Peyer's patch (tissue), 4 donors: ENCODE results near the gene STARD3NL.

ENCODE experiments used
- POLR2A ChIP-seq, 2 donors: fragments of 450-650 bp; IDR thresholded peaks; one replicate each; pipeline ENCODE4 v1.5.1; 2017; ENCODE audit warnings: antibody characterized with exemption in 2 of 2, mild to moderate bottlenecking in 2 of 2, moderate library complexity in 2 of 2
- TF ChIP-seq, protein P1 (sequence below), 6 experiments: fragments of 450-650 bp in 4 of 6; fragments of 200-600 bp in 2 of 6; sonication (generic) in 1 of 6; IDR thresholded peaks; one replicate each; pipeline ENCODE4 v1.5.1; 2017 to 2019; ENCODE audit warnings: antibody characterized with exemption in 6 of 6, mild to moderate bottlenecking in 3 of 6, moderate library complexity in 1 of 6

DNA sequence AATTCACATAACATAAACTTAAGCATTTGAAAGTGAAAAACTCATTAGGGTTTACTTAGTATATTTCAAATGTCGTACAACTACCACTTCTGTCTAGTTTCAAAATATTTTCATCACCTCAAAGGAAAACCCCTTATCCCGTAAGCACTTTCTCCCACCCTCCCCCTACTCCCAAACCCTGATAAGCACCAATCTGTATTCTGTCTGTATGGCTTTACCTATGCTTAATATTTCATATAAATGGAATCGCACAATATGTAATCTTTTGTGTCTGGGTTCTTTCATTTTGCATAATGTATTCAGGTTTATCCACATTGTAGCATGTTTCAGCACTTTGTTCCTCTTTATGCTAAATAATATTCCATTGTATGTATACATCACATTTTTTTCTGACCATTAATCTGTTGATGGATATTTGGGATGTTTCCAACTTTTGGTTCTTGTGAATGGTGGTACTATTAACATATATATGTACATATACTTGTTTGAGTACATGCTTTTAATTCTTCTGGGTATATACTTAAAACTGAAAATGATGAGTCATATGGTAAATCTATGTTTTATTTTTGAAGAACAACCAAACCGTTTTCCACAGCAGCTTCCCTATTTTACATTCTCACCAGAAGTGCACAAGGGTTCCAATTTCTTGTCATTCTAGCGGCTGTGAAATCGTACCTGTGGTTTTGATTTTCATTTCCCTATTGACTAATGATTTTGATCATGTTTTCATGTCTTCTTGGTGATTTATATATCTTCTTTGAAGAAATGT is 6.2 kb upstream of the STARD3NL start:
- TF ChIP-seq, protein P1, sequence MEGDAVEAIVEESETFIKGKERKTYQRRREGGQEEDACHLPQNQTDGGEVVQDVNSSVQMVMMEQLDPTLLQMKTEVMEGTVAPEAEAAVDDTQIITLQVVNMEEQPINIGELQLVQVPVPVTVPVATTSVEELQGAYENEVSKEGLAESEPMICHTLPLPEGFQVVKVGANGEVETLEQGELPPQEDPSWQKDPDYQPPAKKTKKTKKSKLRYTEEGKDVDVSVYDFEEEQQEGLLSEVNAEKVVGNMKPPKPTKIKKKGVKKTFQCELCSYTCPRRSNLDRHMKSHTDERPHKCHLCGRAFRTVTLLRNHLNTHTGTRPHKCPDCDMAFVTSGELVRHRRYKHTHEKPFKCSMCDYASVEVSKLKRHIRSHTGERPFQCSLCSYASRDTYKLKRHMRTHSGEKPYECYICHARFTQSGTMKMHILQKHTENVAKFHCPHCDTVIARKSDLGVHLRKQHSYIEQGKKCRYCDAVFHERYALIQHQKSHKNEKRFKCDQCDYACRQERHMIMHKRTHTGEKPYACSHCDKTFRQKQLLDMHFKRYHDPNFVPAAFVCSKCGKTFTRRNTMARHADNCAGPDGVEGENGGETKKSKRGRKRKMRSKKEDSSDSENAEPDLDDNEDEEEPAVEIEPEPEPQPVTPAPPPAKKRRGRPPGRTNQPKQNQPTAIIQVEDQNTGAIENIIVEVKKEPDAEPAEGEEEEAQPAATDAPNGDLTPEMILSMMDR (IDR thresholded peaks at IDR 0.05): no peak
- no peak for TF ChIP-seq POLR2A (IDR thresholded peaks at IDR 0.05)
